PC-9 (cell line): ENCODE results near the gene TXNRD1. TPM values are rescaled to one million over a fixed set of nuclear protein-coding genes. Genes with fewer than 3 reads are reported as not detected.
"Not testable (repeated sequence)": the region's sequence is repeated elsewhere in the genome, so short reads cannot be mapped to it uniquely, and the experiment has no call there.

Source experiments
- BruUV-seq: library from RNA; stranded (reverse); fragments of 400-500 nt; replicated peaks from 2 replicates; lab custom pipeline; 2021; lab: Mats Ljungman, UMichigan
- CTCF ChIA-PET: fragments of 300-600 bp; sonication (Branson Sonifier 250); formaldehyde crosslinking; loops from one replicate; lab custom pipeline; 2022; ENCODE audit warnings: antibody characterized with exemption; lab: Charles Lee
- POLR2A ChIA-PET: fragments of 300-600 bp; sonication (Branson Sonifier 250); formaldehyde crosslinking; loops from one replicate; lab custom pipeline; 2022; ENCODE audit warnings: antibody characterized with exemption; ENCODE audit not compliant: unreplicated experiment; lab: Charles Lee
- DNase-seq, 2 experiments: peaks; one replicate each; pipeline versions ENCODE4 v3.0.0 to v3.0.0-alpha.2; 2015 to 2022; ENCODE audit warnings: mixed read lengths in 1 of 2
- H2AFZ ChIP-seq: fragments of 200-600 bp; sonication (generic); 2 replicates; pipeline ENCODE4 v1.8.1; 2017; ENCODE audit warnings: antibody characterized with exemption
- H3F3A ChIP-seq: fragments of 200-600 bp; sonication (generic); 2 replicates; pipeline ENCODE4 v1.8.1; 2017; ENCODE audit warnings: antibody characterized with exemption, mild to moderate bottlenecking, low read depth; ENCODE audit not compliant: insufficient read depth
- H3K27ac ChIP-seq: fragments of 200-600 bp; sonication (generic); 2 replicates; pipeline ENCODE4 v1.6.1; 2016; ENCODE audit warnings: mixed run types
- H3K27me3 ChIP-seq: fragments of 200-600 bp; sonication (generic); 2 replicates; pipeline ENCODE4 v1.6.1; 2016; ENCODE audit warnings: low read depth, mixed run types; ENCODE audit not compliant: insufficient read depth
- H3K36me3 ChIP-seq: fragments of 200-600 bp; sonication (generic); 2 replicates; pipeline ENCODE4 v1.6.1; 2016; ENCODE audit warnings: low read depth, mixed run types
- H3K4me1 ChIP-seq: fragments of 200-600 bp; sonication (generic); replicated peaks from 2 replicates; pipeline ENCODE4 v1.6.1; 2016; ENCODE audit warnings: mixed run types; ENCODE audit not compliant: insufficient read depth
- H3K4me2 ChIP-seq: fragments of 200-600 bp; sonication (generic); 2 replicates; pipeline ENCODE4 v1.6.1; 2017; ENCODE audit warnings: mixed run types
- H3K4me3 ChIP-seq: fragments of 200-600 bp; sonication (generic); 2 replicates; pipeline ENCODE4 v1.6.1; 2016; ENCODE audit warnings: mixed run types
- H3K79me2 ChIP-seq: fragments of 200-600 bp; sonication (generic); 2 replicates; pipeline ENCODE4 v1.6.1; 2017; ENCODE audit warnings: low read depth, mixed run types
- H3K9me2 ChIP-seq: fragments of 200-600 bp; sonication (generic); 2 replicates; pipeline ENCODE4 v1.8.1; 2017; ENCODE audit warnings: mild to moderate bottlenecking; ENCODE audit not compliant: insufficient read depth
- H3K9me3 ChIP-seq: fragments of 200-600 bp; sonication (generic); 2 replicates; pipeline ENCODE4 v1.8.1; 2016; ENCODE audit warnings: low read depth; ENCODE audit not compliant: insufficient read depth
- H4K20me1 ChIP-seq: fragments of 200-600 bp; sonication (generic); 2 replicates; pipeline ENCODE4 v1.8.1; 2017; ENCODE audit not compliant: insufficient read depth
- EZH2 ChIP-seq: fragments of 200-600 bp; sonication (generic); IDR thresholded peaks from 2 replicates; pipeline ENCODE4 v1.8.0; 2017; ENCODE audit warnings: antibody characterized with exemption, low read depth
- intact Hi-C: fragments of 100-400 bp; cut with micrococcal nuclease; formaldehyde crosslinking; loops from one replicate; pipeline ENCODE4 v1.10.0; 2022; ENCODE audit not compliant: unreplicated experiment
- total RNA-seq: library from RNA; stranded (reverse); gene quantifications from 2 replicates; pipeline ENCODE4 v1.2.3, GENCODE V29; 2021
- TF ChIP-seq, protein P1 (sequence below): fragments of 200-600 bp; sonication (generic); conservative IDR thresholded peaks from 2 replicates; pipeline ENCODE4 v1.6.1; 2017; ENCODE audit warnings: mixed run types, antibody characterized with exemption, mild to moderate bottlenecking, moderate library complexity

TXNRD1 gene
- total RNA-seq, 1 experiment from 2014 or later = 1,250 TPM

DNA sequence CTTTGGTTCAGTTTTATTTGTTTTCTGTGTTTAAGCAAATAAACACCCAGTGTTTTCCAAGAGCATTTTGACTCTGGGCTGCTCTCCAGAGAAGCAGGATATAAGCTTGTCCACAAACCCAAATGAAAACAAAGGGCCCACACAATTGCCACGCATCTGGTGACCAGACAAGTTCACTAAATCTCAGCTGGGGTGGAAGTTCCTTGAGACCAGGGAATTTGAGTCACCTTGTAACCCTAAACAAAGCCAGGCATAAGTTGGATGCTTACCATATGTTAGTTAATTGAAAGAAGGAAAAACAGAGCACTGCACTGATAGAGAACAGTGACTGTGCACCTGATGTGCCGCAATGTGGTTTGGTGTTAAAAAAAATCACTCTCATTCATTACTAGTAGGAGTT lies 1.6 kb upstream of the TXNRD1 start:
- H3K4me2 ChIP-seq = peak overlapping the region; percentile 21; the same call in 1 of the 2 replicates
- ChIA-PET POLR2A (interaction anchor here (0.6 to 0.7 kb wide), 2 partner anchors 41 to 83 kb away, joined by 9 to 18 read pairs; no protein-coding TSS in a partner anchor), CTCF (interaction anchor here (0.7 kb wide), 1 partner anchor 1649 kb away, joined by 7 read pairs; no protein-coding TSS in a partner anchor)
- H4K20me1 ChIP-seq = no peaks in the 10 kb centered on the region
- peaks cover 44% of the 10 kb centered on the region for H3K4me1 ChIP-seq
- intact Hi-C loops = loop anchor here (10.0 kb wide), 1 partner anchor 141 kb away; no protein-coding TSS in a partner anchor
- no peaks in the 10 kb centered on the region for H3K27me3 ChIP-seq
- H3K79me2 ChIP-seq = peaks cover 59% of the 10 kb centered on the region
- TF ChIP-seq, protein P1, sequence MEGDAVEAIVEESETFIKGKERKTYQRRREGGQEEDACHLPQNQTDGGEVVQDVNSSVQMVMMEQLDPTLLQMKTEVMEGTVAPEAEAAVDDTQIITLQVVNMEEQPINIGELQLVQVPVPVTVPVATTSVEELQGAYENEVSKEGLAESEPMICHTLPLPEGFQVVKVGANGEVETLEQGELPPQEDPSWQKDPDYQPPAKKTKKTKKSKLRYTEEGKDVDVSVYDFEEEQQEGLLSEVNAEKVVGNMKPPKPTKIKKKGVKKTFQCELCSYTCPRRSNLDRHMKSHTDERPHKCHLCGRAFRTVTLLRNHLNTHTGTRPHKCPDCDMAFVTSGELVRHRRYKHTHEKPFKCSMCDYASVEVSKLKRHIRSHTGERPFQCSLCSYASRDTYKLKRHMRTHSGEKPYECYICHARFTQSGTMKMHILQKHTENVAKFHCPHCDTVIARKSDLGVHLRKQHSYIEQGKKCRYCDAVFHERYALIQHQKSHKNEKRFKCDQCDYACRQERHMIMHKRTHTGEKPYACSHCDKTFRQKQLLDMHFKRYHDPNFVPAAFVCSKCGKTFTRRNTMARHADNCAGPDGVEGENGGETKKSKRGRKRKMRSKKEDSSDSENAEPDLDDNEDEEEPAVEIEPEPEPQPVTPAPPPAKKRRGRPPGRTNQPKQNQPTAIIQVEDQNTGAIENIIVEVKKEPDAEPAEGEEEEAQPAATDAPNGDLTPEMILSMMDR = no peak
- no peak for TF ChIP-seq EZH2
- peaks cover 37% of the 10 kb centered on the region for H3F3A ChIP-seq
- H3K9me3 ChIP-seq = no peaks in the 10 kb centered on the region
- no peak overlapping the region for H3K4me3 ChIP-seq
- H3K27ac ChIP-seq = peak overlapping the region; percentile 52; the same call in 1 of the 2 replicates
- DNase-seq = peak in 1 of 2 experiments; percentile 16
- no TSS peak for BruUV-seq
- no peaks in the 10 kb centered on the region for H3K9me2 ChIP-seq
- H3K36me3 ChIP-seq = no peaks in the 10 kb centered on the region
- H2AFZ ChIP-seq = no peak overlapping the region

DNA sequence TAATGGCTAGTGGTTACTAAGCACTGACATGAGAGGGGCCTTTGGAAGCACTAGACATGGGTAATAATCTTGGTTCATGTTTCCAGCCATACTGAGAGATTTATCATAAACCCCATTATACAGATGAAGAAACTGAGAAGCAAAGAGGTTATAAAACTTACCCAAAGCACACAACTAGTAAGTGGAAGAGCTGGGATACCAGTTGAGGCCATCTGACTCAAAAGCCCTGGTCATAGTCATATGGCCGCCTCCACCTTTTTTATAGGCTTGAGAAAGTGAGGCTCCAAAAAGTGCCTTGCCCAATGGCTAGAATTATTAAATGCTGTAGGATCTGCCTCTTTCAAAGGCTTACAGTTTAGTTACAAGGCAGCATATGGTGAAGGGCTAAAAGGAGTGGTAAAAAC lies 944 bp downstream of the TXNRD1 start:
- DNase-seq = no peak
- H2AFZ ChIP-seq = no peak overlapping the region
- CTCF ChIA-PET = interaction anchor here (0.6 to 0.7 kb wide), 2 partner anchors 41 to 372 kb away, joined by 4 to 14 read pairs; no protein-coding TSS in a partner anchor

DNA sequence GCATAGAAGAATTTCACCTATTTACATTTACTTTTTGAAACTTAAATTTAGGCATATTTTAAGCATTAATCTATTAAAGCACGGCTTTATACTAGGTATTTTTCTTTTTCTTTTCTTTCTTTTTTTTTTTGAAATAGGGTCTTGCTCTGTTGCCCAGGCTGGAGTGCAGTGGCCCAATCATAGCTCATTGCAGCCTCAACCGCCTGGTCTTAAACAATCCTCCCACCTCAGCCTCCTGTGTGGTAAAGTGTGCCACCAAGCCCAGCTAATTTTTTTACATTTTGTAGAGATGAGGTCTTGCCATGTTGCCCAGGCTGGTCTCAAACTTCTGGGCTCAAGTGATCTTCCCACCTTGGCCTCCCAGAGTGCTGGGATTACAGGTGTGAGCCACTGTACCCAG lies 2.9 kb downstream of the TXNRD1 start:
- Histone ChIP-seq H3K4me1 (peaks cover 80% of the 10 kb centered on the region), H3K27ac (peak overlapping the region; percentile 99), H3K4me2 (peak overlapping the region; percentile 95), H3F3A (peaks cover 60% of the 10 kb centered on the region), H3K79me2 (peaks cover 80% of the 10 kb centered on the region), H3K4me3 (peak overlapping the region; percentile 31; the same call in 1 of the 2 replicates)
- CTCF ChIA-PET = interaction anchor here (0.6 kb wide), 1 partner anchor 19 kb away, joined by 3 read pairs; no protein-coding TSS in a partner anchor
- H3K27me3 ChIP-seq, H3K9me2 ChIP-seq, H4K20me1 ChIP-seq, H3K36me3 ChIP-seq, H3K9me3 ChIP-seq, BruUV-seq, H2AFZ ChIP-seq, DNase-seq: not testable (repeated sequence)
- POLR2A ChIA-PET = interaction anchor here (0.5 to 2.4 kb wide), 5 partner anchors 45 to 854 kb away, joined by 3 to 94 read pairs (median 7); partner anchors contain the start of gene NFYB
- intact Hi-C loops = loop anchor here (5.0 to 10.0 kb wide), 2 partner anchors 41 to 136 kb away; no protein-coding TSS in a partner anchor

More for the DNA sequence above, 944 bp downstream of the TXNRD1 start:
- peaks cover 64% of the 10 kb centered on the region for H3K4me1 ChIP-seq
- TF ChIP-seq, protein P1 = no peak
- no peaks in the 10 kb centered on the region for H3K27me3 ChIP-seq
- no peaks in the 10 kb centered on the region for H3K9me2 ChIP-seq
- H4K20me1 ChIP-seq = no peaks in the 10 kb centered on the region
- H3F3A ChIP-seq = peaks cover 53% of the 10 kb centered on the region
- H3K36me3 ChIP-seq = no peaks in the 10 kb centered on the region
- H3K27ac ChIP-seq = peak overlapping the region; percentile 99
- H3K9me3 ChIP-seq = no peaks in the 10 kb centered on the region
- intact Hi-C loops = loop anchor here (5.0 to 10.0 kb wide), 2 partner anchors 39 to 138 kb away; no protein-coding TSS in a partner anchor
- H3K4me3 ChIP-seq = peak overlapping the region; percentile 67
- H3K79me2 ChIP-seq = peaks cover 68% of the 10 kb centered on the region
- peak overlapping the region; percentile 95 for H3K4me2 ChIP-seq
- BruUV-seq = no TSS peak
- POLR2A ChIA-PET = interaction anchor here (0.5 to 0.6 kb wide), 2 partner anchors 69 to 76 kb away, joined by 3 to 5 read pairs; no protein-coding TSS in a partner anchor
